SK-N-SH (cell line): ENCODE results near the gene RARG. TPM values are rescaled to one million over a fixed set of nuclear protein-coding genes. Genes with fewer than 3 reads are reported as not detected.

Source experiments
- CTCF ChIA-PET: fragments of 300-600, 350-600 bp; formaldehyde crosslinking; extraction: SDS; loops from one replicate; lab custom pipeline; 2021; lab: Yijun Ruan, JAX
- POLR2A ChIA-PET: fragments of 350-600 bp; sonication (Branson Sonifier 250); formaldehyde crosslinking; extraction: SDS; loops from one replicate; lab custom pipeline; 2020; ENCODE audit warnings: antibody characterized with exemption, inconsistent platforms; lab: Yijun Ruan, JAX
- DNase-seq: peaks from one replicate; pipeline ENCODE4 v3.0.0; 2012
- H2AFZ ChIP-seq: fragments of 200-600 bp; sonication (generic); 2 replicates; pipeline ENCODE4 v1.8.1; 2016; ENCODE audit warnings: antibody characterized with exemption, mild to moderate bottlenecking, low read depth
- H3F3A ChIP-seq: fragments of 200-600 bp; sonication (generic); replicated peaks from 2 replicates; pipeline ENCODE3; 2016; ENCODE audit warnings: antibody characterized with exemption, mild to moderate bottlenecking; ENCODE audit not compliant: insufficient read depth
- H3K27ac ChIP-seq, 2 experiments: fragments of 200-500 bp in 1 of 2; fragments of 200-600 bp in 1 of 2; sonication (Bioruptor generic) in 1 of 2; sonication (generic), shearing (Covaris generic) in 1 of 2; 2 replicates each; pipeline versions ENCODE4 v1.5.1 to v1.6.1; 2014 to 2016; ENCODE audit warnings: low read depth in 2 of 2, inconsistent platforms in 1 of 2, low read length in 1 of 2, mild to moderate bottlenecking in 1 of 2, mixed read lengths in 1 of 2
- H3K27me3 ChIP-seq: fragments of 200-600 bp; sonication (generic), shearing (Covaris generic); 2 replicates; pipeline ENCODE4 v1.6.1; 2016; ENCODE audit warnings: mixed run types; ENCODE audit not compliant: insufficient read depth
- H3K36me3 ChIP-seq, 2 experiments: fragments of 200-500 bp in 1 of 2; fragments of 200-600 bp in 1 of 2; sonication (Bioruptor generic) in 1 of 2; sonication (generic) in 1 of 2; replicated peaks in 1 of 2; 2 replicates each; pipeline versions ENCODE3 to v1.5.1; 2014 to 2016; ENCODE audit warnings: low read length in 1 of 2, mild to moderate bottlenecking in 1 of 2; ENCODE audit not compliant: insufficient read depth in 2 of 2, control insufficient read depth in 1 of 2
- H3K4me1 ChIP-seq, 2 experiments: fragments of 200-500 bp in 1 of 2; fragments of 200-600 bp in 1 of 2; sonication (Bioruptor generic) in 1 of 2; sonication (generic), shearing (Covaris generic) in 1 of 2; 2 replicates each; pipeline versions ENCODE4 v1.5.1 to v1.6.1; 2014 to 2016; ENCODE audit warnings: low read depth in 1 of 2, low read length in 1 of 2, mixed run types in 1 of 2; ENCODE audit not compliant: insufficient read depth in 2 of 2, control insufficient read depth in 1 of 2
- H3K4me2 ChIP-seq: fragments of 200-600 bp; sonication (generic), shearing (Covaris generic); 2 replicates; pipeline ENCODE4 v1.6.1; 2017; ENCODE audit warnings: mixed run types
- H3K4me3 ChIP-seq, 2 experiments: fragments of 200-500 bp in 1 of 2; fragments of 200-600 bp in 1 of 2; sonication (Bioruptor generic) in 1 of 2; sonication (generic), shearing (Covaris generic) in 1 of 2; 2 replicates each; pipeline versions ENCODE4 v1.5.1 to v1.8.1; 2014 to 2016; ENCODE audit warnings: low read depth in 2 of 2, inconsistent platforms in 1 of 2, low read length in 1 of 2, mild to moderate bottlenecking in 1 of 2, mixed read lengths in 1 of 2, moderate library complexity in 1 of 2
- H3K79me2 ChIP-seq: fragments of 200-600 bp; sonication (generic); 2 replicates; pipeline ENCODE4 v1.8.1; 2017; ENCODE audit warnings: mild to moderate bottlenecking; ENCODE audit not compliant: insufficient read depth
- H3K9ac ChIP-seq: fragments of 200-600 bp; sonication (generic); 2 replicates; pipeline ENCODE4 v1.6.1; 2017; ENCODE audit warnings: mixed run types
- H3K9me2 ChIP-seq: fragments of 200-600 bp; sonication (generic); 2 replicates; pipeline ENCODE4 v1.6.1; 2017; ENCODE audit warnings: mixed run types
- H3K9me3 ChIP-seq: fragments of 200-600 bp; sonication (generic); 2 replicates; pipeline ENCODE4 v1.6.1; 2017; ENCODE audit warnings: mixed run types, mild to moderate bottlenecking, moderate library complexity
- H4K20me1 ChIP-seq: fragments of 200-600 bp; sonication (generic); 2 replicates; pipeline ENCODE4 v1.6.1; 2017; ENCODE audit warnings: mild to moderate bottlenecking, mixed run types; ENCODE audit not compliant: insufficient read depth
- ELF1 ChIP-seq: IDR thresholded peaks from 2 replicates; pipeline ENCODE4 v1.4.0; 2012
- EP300 ChIP-seq, 2 experiments: IDR thresholded peaks; 2 replicates each; pipeline versions ENCODE4 v1.4.0 to v1.6.1; 2012; ENCODE audit warnings: borderline replicate concordance in 1 of 2, low read depth in 1 of 2, low read length in 1 of 2
- EZH2phosphoT487 ChIP-seq: fragments of 200-600 bp; sonication (generic); IDR thresholded peaks from 2 replicates; pipeline ENCODE4 v1.6.1; 2017; ENCODE audit warnings: low read depth, mixed run types, mild to moderate bottlenecking, antibody characterized with exemption, moderate library complexity, borderline replicate concordance
- FOXJ3 ChIP-seq: sonication (generic); formaldehyde crosslinking; IDR thresholded peaks from 2 replicates; pipeline ENCODE4 v1.5.1; 2020; ENCODE audit warnings: mild to moderate bottlenecking, missing genetic modification reagents
- FOXM1 ChIP-seq: IDR thresholded peaks from 2 replicates; pipeline ENCODE4 v1.4.0; 2012; ENCODE audit warnings: low read depth, mild to moderate bottlenecking
- GABPA ChIP-seq: IDR thresholded peaks from 2 replicates; pipeline ENCODE4 v1.4.0; 2012; ENCODE audit warnings: low read depth, mild to moderate bottlenecking
- GATA2 ChIP-seq: sonication (generic); formaldehyde crosslinking; IDR thresholded peaks from 2 replicates; pipeline ENCODE4 v1.5.0; 2020; ENCODE audit warnings: mild to moderate bottlenecking, missing genetic modification reagents
- MAX ChIP-seq: IDR thresholded peaks from 2 replicates; pipeline ENCODE4 v1.4.0; 2012; ENCODE audit warnings: low read depth
- MEF2A ChIP-seq: IDR thresholded peaks from 2 replicates; pipeline ENCODE4 v1.4.0; 2012; ENCODE audit warnings: low read depth, borderline replicate concordance
- MXI1 ChIP-seq: IDR thresholded peaks from 2 replicates; pipeline ENCODE4 v1.6.1; 2012; ENCODE audit warnings: mild to moderate bottlenecking, low read depth, low read length, improper control_type of control experiment
- NFIC ChIP-seq: IDR thresholded peaks from 2 replicates; pipeline ENCODE4 v1.4.0; 2012; ENCODE audit warnings: borderline replicate concordance
- NRF1 ChIP-seq: IDR thresholded peaks from 2 replicates; pipeline ENCODE4 v1.6.1; 2012; ENCODE audit warnings: low read depth, mild to moderate bottlenecking, low read length
- POLR2AphosphoS5 ChIP-seq: IDR thresholded peaks from 2 replicates; pipeline ENCODE4 v1.6.1; 2012; ENCODE audit warnings: low read depth, low read length
- RAD21 ChIP-seq: IDR thresholded peaks from 2 replicates; pipeline ENCODE4 v1.6.1; 2012; ENCODE audit warnings: mild to moderate bottlenecking, low read length
- RFX5 ChIP-seq: IDR thresholded peaks from 2 replicates; pipeline ENCODE4 v1.6.1; 2012; ENCODE audit warnings: mild to moderate bottlenecking, improper control_type of control experiment, low read length
- SIN3A ChIP-seq: IDR thresholded peaks from 2 replicates; pipeline ENCODE4 v1.6.1; 2012; ENCODE audit warnings: low read depth, mild to moderate bottlenecking, low read length, moderate library complexity, borderline replicate concordance
- SMC3 ChIP-seq: IDR thresholded peaks from 2 replicates; pipeline ENCODE4 v1.6.1; 2012; ENCODE audit warnings: low read depth, low read length, improper control_type of control experiment
- TEAD4 ChIP-seq: IDR thresholded peaks from 2 replicates; pipeline ENCODE4 v1.4.0; 2012; ENCODE audit warnings: mild to moderate bottlenecking, borderline replicate concordance; ENCODE audit not compliant: insufficient read depth
- YY1 ChIP-seq: IDR thresholded peaks from 2 replicates; pipeline ENCODE4 v1.4.0; 2012; ENCODE audit warnings: low read depth, mild to moderate bottlenecking
- WGBS: methylation state at CpG from one replicate; pipeline ENCODE4 v1.1.6; 2017; ENCODE audit warnings: low lambda C conversion rate; 5-methylcytosine and 5-hydroxymethylcytosine counted together
- polyA plus RNA-seq, 3 experiments: library from polyadenylated mRNA; depleted of rRNA; stranded (reverse); fragments of >200 nt; gene quantifications; 2 replicates each; pipeline ENCODE4 v1.2.3, GENCODE V29; 2012
- TF ChIP-seq, protein P1 (sequence below): fragments of 150-350 bp; IDR thresholded peaks from 2 replicates; pipeline ENCODE4 v1.6.1; 2017; ENCODE audit warnings: antibody characterized with exemption, low read length, low read depth, borderline replicate concordance
- TF ChIP-seq, protein P2 (sequence below): IDR thresholded peaks from 2 replicates; pipeline ENCODE4 v1.4.0; 2012; ENCODE audit warnings: low read depth, borderline replicate concordance
- TF ChIP-seq, protein P3 (sequence below): fragments of 150-350 bp; IDR thresholded peaks from 2 replicates; pipeline ENCODE4 v1.6.1; 2016; ENCODE audit warnings: mild to moderate bottlenecking, low read depth, low read length

Gene RARG
- polyA plus RNA-seq, 1 of the 3 experiments (the other 2 are of a cell fraction), result 36.6 TPM

DNA sequence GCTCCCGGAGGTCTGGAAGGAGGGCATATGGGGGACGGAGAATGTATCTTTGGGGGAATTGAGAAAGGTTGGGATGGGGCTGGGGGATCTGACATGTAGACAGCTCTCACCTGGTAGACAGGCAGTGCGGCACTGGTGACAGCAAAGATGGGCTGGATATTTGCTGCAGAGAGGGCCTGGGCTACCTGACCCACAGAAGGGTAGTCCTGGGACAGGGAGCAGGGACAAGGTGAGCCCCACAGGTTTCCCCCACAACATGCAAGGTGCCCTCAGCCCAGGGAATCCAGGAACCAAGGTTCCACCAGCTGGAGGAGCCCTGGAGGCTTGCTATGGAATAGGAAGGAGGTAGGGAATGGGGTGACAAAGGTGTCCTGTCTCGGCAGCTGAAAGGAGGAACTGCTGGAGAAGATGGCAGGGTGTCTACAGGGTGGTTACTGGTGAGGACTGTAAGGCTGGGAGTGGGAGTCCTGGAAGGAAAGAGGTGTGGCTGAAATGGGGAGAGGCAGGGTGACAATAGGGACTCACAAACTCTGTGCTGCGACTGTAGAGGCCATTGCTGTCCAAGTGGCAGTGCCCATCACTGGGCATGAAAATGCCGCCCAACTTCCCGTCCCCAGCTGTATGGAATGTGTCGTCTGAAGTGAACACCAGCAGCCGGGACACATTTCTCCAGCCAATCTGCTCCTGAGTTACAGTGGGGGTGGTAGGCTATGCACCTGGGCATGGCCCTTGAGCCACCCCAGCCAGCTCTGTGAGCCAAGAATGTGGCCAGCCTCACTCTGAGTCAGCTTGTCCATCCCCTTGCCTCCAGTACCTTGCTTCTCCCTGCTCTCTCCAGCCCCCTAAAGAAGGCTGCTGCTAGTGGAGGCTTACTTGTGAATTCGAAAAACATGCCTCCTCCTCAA is 36.2 kb downstream of the RARG start:
- POLR2A ChIA-PET, result no interaction called here
- no peak overlapping the region for H3K27ac ChIP-seq
- DNase-seq, result no peak

DNA sequence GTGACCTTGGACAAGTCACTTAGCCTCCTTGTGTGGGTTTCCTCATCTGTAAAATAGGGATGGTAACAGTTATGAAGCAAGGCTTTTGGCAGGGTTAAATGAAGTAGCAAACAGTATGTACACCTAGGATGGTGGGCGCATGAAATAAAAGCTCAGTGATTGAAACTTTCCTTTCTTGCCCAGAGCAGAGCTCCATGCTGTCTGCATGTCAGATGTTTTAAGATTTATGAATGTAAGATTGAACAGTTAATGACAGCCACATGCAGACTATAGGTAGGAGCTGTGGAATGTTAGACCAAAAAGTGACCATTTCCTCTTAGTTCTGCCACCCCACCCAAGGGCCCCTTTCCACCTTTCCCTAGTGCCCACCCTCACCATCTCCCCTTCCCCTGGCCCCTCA is 37.0 kb downstream of the RARG start:
- H3K36me3 ChIP-seq, result peaks cover 0 to 6% of the 10 kb centered on the region in 2 experiments
- POLR2A ChIA-PET, result no interaction called here
- H3K4me2 ChIP-seq, result no peak overlapping the region
- H3K4me1 ChIP-seq, result no peaks in the 10 kb centered on the region; a peak in 1 of 4 replicates
- no peak for DNase-seq
- no peaks in the 10 kb centered on the region for H3K9me3 ChIP-seq
- no peaks in the 10 kb centered on the region for H4K20me1 ChIP-seq
- CTCF ChIA-PET, result interaction anchor here (1.3 to 9.5 kb wide), 6 partner anchors 8 to 130 kb away, joined by 3 to 181 read pairs (median 68); partner anchors contain the start of gene ITGB7
- H2AFZ ChIP-seq, result no peak overlapping the region
- WGBS, result 68% methylated on average over 1 of the region's 1 CpG
- H3K9me2 ChIP-seq, result no peaks in the 10 kb centered on the region
- H3F3A ChIP-seq, result peaks cover 4% of the 10 kb centered on the region
- no peaks in the 10 kb centered on the region for H3K79me2 ChIP-seq
- no peak overlapping the region for H3K4me3 ChIP-seq
- H3K27me3 ChIP-seq, result no peaks in the 10 kb centered on the region
- no peak overlapping the region for H3K27ac ChIP-seq
- TF ChIP-seq MXI1 (no peak), FOXJ3 (CRISPR knock-in tag) (no peak), GATA2 (CRISPR knock-in tag) (no peak), FOXM1 (no peak), YY1 (no peak), POLR2AphosphoS5 (no peak), SIN3A (no peak), TEAD4 (no peak)
- TF ChIP-seq, protein P1, sequence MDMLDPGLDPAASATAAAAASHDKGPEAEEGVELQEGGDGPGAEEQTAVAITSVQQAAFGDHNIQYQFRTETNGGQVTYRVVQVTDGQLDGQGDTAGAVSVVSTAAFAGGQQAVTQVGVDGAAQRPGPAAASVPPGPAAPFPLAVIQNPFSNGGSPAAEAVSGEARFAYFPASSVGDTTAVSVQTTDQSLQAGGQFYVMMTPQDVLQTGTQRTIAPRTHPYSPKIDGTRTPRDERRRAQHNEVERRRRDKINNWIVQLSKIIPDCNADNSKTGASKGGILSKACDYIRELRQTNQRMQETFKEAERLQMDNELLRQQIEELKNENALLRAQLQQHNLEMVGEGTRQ, result no peak
- TF ChIP-seq, all 33 proteins: peak for 0
- H3K9ac ChIP-seq, result no peak overlapping the region

More for the DNA sequence above, 36.2 kb downstream of the RARG start:
- Histone ChIP-seq H3K27me3 (no peaks in the 10 kb centered on the region), H3F3A (peaks cover 1% of the 10 kb centered on the region), H3K4me2 (no peak overlapping the region), H3K36me3 (peaks cover 0 to 3% of the 10 kb centered on the region in 2 experiments), H4K20me1 (no peaks in the 10 kb centered on the region), H3K9me3 (no peaks in the 10 kb centered on the region), H2AFZ (no peak overlapping the region), H3K9ac (no peak overlapping the region), H3K9me2 (no peaks in the 10 kb centered on the region), H3K4me1 (no peaks in the 10 kb centered on the region; a peak in 1 of 4 replicates), H3K4me3 (no peak overlapping the region), H3K79me2 (no peaks in the 10 kb centered on the region)
- TF ChIP-seq RFX5 (no peak), FOXM1 (no peak), RAD21 (no peak), EZH2phosphoT487 (no peak), NFIC (no peak), MAX (no peak), MEF2A (no peak), TEAD4 (no peak), SMC3 (no peak), ELF1 (no peak), POLR2AphosphoS5 (no peak), EP300 (IDR thresholded peaks at IDR 0.05; ENCODE audit: borderline replicate concordance in 1 of 2, low read depth in 1 of 2, low read length in 1 of 2) (no peak), NRF1 (no peak), GABPA (no peak)
- TF ChIP-seq, protein P2, sequence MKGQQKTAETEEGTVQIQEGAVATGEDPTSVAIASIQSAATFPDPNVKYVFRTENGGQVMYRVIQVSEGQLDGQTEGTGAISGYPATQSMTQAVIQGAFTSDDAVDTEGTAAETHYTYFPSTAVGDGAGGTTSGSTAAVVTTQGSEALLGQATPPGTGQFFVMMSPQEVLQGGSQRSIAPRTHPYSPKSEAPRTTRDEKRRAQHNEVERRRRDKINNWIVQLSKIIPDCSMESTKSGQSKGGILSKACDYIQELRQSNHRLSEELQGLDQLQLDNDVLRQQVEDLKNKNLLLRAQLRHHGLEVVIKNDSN, result no peak
- TF ChIP-seq, protein P3, sequence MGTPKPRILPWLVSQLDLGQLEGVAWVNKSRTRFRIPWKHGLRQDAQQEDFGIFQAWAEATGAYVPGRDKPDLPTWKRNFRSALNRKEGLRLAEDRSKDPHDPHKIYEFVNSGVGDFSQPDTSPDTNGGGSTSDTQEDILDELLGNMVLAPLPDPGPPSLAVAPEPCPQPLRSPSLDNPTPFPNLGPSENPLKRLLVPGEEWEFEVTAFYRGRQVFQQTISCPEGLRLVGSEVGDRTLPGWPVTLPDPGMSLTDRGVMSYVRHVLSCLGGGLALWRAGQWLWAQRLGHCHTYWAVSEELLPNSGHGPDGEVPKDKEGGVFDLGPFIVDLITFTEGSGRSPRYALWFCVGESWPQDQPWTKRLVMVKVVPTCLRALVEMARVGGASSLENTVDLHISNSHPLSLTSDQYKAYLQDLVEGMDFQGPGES, result no peak
- CTCF ChIA-PET, result interaction anchor here (1.0 to 9.5 kb wide), 8 partner anchors 9 to 131 kb away, joined by 3 to 181 read pairs (median 40); partner anchors contain the start of genes CSAD, ITGB7 and ZNF740
- 80% methylated on average over 6 of the region's 10 CpGs for WGBS
